Activated naive CD8-positive, alpha-beta T cell treated with anti-CD3 and anti-CD28 coated beads, Interleukin-2, amount 50 U/mL, for 16 hours (primary cell): Measurements from ENCODE around the gene OLA1.

ENCODE experiments used
- DNase-seq: peaks from one replicate; pipeline ENCODE4 v3.0.0-alpha.2; 2020; ENCODE audit warnings: low read depth, low spot score

Gene OLA1

DNA sequence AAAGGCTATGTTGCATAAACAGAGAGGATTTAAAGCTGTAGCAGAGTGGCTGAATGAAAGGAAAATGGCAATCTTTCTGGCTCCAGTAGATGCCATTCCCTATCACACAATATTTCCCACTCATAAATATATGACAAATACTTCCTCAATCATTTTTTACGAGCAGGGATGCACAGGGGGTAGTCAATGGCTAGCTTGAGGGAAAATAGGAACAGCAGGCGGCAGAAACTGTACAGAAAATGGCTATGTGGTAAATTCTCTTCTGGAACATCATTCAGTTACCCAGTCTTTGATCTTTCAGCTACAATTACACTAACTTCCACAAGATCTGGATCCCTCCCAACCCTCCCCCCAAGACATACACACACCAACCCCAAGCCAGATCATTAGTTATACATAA lies 127.2 kb downstream of the OLA1 start:
- DNase-seq = no peak

DNA sequence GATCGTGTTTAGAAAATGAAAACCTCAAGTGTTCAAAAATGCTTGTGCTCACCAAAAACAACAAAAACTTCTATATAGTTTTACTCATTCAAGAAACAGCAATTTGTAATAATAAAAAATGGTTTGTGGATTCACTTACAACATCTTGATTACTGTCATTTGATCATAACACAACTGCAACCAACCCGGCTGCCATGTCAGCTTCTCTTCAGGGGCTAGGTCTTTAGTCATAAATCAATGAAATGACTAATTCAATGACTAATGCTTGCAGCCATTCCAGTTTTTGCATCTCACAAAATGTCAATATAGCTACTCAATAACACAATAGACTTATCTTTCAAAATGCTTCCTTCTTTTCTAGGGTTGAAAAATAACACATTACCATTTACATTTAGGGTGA lies 128.0 kb downstream of the OLA1 start:
- DNase-seq = no peak

DNA sequence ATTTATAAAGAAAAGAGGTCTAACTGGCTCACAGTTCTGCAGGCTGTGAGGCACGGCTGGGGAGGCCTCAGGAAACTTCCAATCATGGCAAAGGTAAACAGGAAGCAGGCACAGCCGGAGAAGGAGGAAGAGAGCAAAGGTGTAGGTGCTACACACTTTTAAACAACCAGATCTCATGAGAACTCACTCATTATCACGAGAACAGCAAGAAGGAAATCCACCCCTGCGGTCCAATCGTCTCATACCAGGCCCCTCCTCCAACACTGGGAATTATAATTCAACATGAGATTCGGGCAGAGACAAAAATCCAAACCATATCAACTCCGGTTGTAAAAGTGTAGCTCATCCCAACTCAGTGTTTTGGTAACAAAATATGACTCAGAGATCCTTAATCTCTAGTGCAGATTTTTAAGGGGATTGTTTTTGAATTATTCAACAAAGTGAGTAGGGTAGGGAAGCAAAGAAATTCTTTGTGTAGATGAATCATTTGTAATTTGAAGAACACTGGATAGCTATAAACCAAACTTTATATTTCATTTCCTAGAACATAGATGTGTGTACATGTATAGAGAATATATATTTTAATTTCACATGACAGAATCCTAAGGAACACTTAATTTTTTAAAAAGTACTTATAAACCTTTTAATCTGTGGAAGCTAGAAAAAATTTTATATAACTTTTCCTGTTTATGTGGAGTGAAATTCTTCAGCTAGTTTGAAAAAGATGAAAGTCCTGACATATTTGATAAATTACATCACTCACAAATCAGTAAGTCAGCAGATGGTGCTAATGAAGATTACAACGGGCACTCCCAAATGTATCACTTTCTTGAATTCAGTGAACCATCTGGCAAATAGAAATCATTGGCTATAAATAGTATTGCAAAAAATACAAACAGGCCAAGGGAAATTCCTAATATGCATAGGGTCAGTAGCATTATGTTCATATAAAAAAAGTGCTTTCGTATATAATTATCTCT lies 130.1 kb downstream of the OLA1 start:
- DNase-seq = no peak

DNA sequence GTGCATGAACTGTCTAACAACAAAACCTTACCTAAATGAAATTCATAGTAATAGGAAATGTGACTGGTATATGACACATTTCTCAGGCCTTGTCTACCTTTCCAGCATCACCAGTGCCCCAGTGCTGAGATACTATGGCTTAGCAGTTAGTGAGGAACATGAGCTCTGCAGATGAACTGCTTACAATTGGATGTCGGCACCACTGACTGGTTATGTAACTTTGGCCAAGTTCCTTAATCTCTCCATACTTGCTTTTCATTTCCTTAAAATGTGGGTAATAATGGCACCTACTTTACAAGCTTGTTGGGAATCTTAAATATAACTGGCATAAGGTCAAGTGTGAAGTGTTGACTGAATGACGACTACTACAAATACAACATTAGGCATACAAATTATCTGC lies 136.3 kb downstream of the OLA1 start:
- DNase-seq = no peak

DNA sequence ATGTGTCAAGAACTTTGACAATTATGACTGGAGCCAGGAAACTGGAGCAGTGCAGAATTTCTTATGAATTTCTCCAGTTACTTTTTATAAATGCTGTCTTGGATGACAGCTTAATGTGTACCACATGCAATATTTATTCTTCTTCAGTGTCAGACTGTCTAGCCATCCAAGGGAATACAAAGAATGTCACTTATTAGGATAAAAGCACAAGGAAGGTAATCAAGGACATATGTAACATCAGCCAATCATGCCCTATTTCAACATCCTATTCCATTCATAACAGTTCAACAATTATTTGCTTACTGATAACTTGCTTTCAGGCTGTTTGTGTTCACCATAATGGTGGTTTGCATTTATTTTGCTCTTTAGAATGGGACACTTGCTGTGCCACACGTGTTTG lies 139.8 kb downstream of the OLA1 start:
- DNase-seq = no peak

- no peak for DNase-seq
Measured at GRCh38 chr2:174106736-174107135, 141.6 kb downstream of the OLA1 start.

DNA sequence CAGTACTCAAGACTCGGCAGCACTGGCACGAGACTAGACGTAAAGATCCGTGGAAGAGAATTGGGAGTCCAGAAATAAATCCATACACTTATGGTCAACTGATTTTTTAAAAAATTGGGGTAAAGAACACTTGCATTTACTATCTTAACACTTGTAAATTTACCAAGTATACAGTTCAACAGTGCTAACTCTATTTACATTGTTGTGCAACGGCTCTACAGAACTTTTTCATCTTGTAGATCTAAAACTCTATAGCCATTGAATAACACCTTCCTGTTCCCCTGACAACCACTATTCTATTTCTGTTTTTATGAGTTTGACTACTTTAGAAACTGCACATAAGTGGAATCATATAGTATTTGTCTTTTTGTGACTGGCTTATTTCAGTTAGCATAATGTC lies 153.8 kb downstream of the OLA1 start:
- DNase-seq = no peak

DNA sequence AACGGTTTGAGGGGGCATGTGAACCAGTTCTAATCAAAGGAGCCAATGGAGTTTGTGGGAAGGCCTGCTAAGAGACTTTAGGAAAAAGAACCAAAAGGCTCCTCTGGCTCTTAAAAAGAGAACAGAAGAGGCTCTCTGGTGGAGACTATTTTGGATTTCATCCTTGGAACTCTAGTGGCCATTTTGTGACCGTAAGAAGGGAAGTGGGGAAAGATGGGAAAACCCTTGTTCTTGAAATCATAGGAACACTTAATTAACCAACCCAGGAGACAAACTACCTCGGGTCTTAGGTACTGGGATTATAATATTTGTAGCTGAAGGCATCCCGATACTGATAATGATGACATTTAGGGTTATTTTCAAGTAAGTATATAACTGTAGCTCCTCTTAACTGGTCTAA lies 157.9 kb downstream of the OLA1 start:
- DNase-seq = no peak

DNA sequence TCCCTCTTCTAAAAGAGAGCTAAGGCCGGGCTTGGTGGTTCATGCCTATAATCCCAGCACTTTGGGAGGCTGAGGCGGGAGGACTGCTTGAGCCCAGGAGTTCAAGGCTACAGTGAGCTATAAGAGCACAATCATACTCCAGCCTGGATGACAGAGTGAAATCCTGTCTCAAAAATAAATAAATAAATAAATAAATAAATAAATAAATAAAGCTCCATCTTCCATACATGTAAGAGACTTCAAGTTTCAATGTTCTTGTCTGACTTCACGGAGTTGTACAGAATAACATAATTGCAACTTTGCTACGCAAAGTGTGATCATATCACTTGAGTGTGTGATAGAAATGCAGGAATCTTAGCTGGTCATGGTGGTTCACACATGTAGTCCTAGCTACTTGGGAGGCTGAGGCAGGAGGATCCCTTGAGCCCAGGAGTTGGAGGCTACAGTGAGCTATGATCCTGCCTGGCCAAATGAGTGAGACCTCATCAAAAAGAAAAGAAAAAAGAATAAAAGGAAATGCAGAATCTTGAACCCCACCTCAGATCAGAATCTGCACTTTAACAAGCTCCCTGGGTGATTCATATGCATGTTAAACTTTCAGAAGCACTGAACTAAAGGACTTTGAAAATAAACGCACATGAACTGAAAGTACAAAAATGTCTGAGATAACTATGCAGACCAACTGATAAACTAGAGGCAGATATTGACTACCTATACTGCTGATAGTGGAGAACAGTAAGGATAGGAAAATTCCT lies 159.4 kb downstream of the OLA1 start:
- DNase-seq = no peak

- no peak for DNase-seq
Measured at GRCh38 chr2:174086708-174087107, 161.6 kb downstream of the OLA1 start.

GRCh38 chr2:174085781-174086180 lies 162.6 kb downstream of the OLA1 start:
- DNase-seq = no peak

- DNase-seq = no peak
Measured at GRCh38 chr2:174083843-174084458, 164.4 kb downstream of the OLA1 start.

DNA sequence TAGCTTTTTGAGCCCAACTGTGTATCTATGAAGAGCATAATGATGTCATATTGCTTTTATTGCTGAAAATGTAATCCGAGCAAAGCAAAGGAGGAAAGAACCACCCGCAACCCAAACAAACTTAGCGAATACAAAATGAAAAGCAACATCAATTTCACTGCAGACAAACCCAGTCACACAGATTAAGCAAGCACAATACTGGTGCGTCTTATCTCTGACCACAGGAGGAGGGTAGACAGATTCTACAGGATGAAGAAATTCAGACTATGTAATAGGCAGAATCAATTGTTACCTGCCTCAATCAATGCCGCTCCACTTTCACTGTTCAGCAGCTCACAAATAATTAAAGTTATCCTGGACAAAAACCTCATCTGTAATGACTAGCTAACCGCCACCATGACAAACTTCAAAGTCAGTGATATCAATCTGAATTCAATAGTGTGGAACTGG lies 167.6 kb downstream of the OLA1 start:
- DNase-seq = no peak

GRCh38 chr2:174078275-174078674 lies 170.1 kb downstream of the OLA1 start:
- no peak for DNase-seq

DNA sequence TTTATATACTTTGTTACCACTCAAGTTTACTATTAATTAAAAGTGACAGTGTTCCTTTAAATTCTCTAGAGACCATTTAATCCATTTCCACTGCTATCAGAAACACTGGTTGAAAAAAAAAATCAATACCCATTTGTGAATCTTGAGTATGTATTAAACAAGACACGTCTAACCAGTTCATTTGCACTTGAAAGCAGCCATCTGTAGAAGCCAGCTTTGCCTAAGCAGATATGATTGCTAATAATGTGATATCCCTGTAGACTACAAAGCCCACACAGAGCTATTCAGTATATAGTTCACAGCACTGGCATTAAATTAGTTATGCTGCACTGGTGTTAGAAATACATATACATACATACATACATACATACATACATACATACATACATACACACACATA lies 171.4 kb downstream of the OLA1 start:
- DNase-seq = no peak

DNA sequence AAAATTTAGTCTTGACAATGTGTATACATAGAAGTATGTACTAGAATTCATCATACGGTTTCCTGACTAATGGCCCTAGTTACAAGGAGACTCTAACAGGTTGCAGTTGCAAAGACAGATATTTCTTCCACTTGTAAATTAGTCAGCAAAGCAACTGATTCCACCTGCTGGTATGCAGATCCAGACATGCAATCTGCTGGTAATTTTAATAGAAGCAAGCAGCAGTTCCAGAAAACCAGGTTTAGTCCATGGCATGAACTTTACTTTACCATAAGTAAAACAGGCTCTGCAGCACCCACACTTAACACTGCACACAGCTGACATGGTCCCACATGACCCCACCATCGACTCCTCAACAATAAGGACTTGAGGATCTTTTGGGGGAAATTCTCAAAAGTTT lies 172.3 kb downstream of the OLA1 start:
- DNase-seq = no peak

DNA sequence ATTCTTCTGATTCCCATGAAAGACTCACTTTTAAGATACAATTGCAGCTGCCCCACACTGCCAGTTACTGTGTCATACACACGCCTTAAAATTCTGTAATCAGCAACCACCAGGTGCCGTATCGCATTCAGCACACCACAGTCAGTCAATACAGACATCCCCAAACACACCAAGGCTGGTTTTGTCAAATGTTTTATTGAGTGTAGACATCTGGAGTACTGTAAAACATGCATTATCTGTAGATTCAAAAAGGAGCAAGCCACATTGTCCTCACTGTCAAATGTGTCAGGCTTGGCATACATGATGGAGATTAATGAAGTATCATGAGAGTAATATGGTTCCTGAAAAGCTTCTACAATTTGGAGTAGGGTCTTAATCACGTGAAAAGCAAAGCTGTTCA lies 173.5 kb downstream of the OLA1 start:
- DNase-seq = no peak

DNA sequence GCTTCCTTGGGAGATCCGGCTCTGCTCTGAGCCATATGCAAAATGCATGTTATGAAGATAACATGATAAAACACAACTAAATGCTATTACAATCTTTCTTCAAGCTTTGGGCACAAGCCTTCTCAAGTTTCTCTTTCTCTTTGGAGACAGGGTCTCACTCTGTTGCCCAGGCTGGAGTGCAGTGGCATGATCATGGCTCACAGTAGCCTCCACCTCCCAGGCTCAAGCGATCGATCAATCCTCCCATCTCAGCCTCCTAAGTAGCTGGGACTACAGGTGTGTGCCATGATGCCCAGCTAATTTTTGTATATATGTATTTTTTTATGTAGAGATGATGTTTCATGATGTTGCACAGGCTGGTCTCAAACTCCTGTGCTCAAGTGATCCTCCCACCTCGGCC lies 175.5 kb downstream of the OLA1 start:
- DNase-seq = no peak

- no peak for DNase-seq
Measured at GRCh38 chr2:174072069-174072468, 176.3 kb downstream of the OLA1 start.

- DNase-seq = no peak
Measured at GRCh38 chr2:174071321-174071720, 177.0 kb downstream of the OLA1 start.

DNA sequence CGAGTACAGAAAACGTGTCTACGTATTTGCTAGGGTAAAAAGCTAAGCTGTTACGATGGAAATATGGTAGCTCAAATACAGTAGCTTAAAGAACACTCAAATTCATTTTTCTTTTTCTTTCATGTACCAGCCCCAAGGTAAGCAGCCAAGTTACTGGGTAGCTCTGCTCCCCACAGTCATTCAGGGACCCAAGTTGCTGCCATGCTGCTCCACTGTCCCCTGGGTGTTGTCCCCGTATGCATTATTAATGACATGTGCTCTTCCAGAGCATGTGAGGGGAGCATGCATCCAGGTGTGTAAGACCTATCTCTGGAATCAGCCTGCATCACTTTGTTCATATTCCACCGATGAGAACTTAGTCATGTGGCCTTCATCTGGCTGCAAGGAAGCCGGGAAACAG lies 178.1 kb downstream of the OLA1 start:
- no peak for DNase-seq

DNA sequence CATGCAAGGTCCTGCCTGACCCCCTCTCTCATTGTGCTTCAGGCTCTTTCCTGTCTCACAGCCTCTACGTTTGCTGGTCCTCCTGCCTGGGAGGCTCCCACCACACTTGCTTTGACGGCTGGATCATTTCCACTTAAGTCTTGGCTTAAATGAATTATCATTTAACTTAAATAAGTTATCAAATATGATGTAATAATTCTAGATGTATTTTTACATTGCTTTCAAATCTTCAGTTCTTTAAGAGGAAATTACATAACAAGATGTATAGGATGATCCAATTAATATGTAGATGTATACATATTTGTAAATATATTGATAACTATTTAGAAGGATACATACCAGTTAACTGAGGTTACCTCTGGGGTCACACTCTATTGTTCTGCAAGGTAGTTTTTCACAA lies 180.5 kb downstream of the OLA1 start:
- no peak for DNase-seq
